Stimulated activated naive CD4-positive, alpha-beta T cell (primary cell): ENCODE results near the gene DLL1.

ENCODE experiments used
- DNase-seq, 6 experiments: peaks; one replicate each; lab custom pipeline; 2025; lab: John Stamatoyannopoulos, UW

The DLL1 gene

DNA sequence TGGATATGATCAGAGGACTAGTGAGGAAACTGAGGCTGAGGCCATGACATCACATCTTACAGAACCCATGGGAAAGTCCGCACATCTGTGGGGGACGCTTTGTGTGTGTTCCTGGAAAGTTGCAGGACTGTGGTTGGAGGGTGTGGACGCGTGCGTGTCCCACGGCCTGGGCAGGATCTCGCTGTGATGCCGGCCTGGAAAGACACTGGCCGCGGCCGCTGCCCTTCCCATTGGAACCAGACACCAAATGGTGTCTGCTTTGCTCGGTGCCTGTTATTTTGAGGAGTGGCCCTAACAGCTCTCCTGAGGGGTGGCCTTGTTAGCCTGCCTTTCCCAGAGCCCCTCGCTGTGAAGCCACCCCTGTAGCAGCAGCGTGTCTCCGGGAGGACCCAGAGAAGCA, 41.1 kb downstream of the DLL1 start:
- DNase-seq: no peak

DNA sequence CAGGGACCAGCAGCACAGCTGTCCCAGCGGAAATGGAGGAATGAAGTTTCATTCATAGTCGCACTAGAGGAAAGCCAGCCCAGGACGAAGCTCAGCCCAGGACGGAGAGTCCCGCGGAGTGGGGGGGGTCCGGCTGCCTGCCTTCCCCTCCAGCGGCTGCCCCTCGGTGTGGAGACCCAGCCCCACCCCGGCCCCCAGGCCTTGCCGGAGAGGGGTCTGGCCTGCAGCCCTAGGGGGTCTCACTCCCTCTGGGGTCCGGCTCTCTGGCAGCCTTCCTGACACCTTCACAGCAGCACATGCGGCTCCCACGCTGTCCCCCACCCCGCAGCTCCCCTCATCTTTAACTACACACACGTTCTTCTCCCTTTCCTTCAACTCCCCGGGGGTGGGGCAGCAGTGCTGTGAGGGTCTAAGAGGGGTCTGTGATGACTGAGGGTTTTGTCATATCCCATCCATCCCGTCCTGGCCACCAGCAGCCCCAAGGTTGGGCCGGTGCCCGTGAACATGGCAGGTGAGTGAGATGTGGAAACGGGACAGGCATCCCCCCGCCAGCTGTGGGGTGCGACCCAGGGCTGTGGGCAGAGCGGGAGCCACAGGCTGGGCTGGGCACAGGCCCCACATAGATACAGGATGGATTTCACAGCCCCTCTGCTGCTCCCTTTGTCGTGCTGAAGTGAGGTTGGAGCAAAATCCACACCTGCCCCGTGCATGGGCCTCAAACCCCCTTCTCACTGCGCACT, 41.8 kb downstream of the DLL1 start:
- DNase-seq: no peak

DNA sequence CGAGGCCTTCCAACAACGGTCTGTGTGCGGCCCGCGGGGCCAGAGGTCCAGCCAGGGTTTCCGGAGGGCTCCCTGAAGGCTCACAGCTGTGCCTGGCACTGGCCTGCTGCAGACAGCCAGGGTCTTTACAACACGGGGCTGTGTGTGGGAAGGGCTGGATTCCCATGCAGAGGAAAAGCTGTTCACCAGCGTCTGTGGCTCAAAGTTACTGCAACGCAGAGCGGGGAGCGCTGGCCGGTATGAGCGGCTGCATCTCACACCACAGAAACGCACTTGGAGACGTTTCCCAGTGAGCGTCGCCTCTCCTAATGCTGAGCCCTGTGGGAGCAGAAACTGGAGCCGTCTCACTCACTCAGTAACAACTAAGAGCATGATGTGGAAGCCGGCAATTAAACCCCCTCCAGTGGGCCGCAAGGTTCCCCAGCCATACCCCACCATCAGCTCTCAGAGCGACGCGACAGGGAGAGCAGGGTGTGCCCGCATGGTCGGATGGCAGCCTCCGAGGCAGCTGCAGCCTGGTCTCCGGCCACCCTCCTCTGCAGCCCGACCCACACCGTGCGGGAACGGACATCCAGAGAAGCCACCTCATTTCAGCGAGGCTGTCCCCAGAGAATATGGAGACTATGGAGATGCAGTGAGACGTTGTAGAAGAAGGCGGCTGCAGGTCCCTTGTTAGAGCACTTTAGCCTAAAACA, 42.6 kb downstream of the DLL1 start:
- DNase-seq: no peak

DNA sequence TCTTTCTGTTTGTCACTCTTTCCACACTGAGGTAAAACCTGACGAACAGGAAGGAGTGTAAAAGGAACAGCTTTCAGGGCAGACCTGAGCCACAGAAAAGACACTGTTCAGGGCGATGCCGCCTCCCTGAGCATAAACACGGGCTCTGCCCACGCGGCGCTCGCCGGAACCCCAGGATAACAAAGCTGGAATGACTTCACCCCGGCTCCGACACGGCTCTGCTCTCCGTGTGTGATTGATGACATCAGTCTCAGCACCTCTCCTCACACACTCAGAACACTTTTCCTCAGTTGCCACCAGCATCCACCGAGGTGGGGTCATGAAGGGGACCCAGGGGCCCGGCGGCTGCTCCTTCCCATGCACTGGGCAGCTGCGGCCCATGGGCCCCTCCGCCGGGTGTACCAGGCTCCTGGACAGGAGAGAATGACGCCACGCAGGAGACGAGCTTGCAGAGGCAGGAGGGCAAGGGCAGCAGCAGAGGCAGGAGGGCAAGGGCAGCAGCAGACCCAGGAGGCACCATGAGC, 43.6 kb downstream of the DLL1 start:
- DNase-seq: peak in 1 of 6 experiments; percentile 16

DNA sequence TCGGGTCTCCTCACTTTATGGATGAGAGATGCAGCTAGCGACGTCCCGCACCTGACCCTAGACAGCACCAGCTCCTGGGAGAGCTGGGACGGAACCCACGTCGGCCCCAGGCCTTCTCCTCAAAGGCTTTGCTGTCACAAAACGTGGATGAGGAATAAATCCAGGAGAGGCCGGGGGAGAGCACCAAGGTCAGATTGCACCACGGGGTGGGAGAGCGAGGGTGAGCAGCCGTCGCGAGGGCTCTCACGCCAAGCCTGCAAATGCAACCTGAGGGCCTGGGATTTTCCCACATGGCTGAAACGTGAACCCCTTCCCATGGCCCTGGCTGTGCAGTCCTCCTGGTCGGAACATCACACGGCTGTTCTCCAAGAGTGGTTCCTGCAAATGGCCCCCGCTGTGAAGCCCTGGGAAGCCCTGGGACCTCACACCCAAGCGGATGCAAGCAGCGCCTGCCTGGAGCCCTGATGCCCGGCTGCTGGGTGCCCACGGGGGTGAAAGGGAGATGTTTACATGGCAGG, 45.3 kb downstream of the DLL1 start:
- no peak for DNase-seq

DNA sequence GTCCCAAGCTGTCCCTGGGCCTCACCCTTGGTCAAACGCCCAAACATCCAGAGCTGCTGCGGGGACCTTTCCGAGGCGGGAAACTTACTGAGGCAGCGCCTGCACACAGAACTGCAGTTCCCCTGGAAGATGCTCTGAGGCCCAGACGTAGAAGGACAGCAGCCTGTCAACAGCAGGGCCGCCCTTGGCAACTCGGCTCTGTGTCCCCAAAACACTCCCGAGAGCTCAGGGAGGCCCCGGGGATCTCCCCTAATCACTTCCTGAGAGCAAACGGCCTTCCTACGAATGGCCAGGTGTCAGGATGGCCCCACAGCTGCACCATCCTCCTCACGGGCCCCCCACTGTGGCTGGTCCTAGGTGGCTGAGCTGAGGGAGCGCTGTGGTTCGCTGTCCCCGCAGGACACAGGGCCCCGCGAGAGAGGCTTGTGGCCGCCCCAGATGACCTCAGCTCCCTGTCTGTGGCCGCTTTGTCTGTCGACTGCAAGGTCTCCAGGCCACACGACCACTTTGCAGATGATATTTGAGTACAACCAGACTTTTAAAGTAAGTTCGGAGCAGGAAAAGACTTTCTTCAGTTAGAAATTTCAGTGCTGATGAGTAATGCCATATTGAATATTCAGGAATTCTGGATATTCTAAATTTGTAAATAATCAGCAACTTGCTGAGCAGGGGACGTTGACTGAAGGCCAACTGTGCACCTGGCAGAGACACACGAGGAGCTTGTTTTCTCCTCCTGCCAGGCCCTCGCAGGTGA, 46.0 kb downstream of the DLL1 start:
- no peak for DNase-seq

DNA sequence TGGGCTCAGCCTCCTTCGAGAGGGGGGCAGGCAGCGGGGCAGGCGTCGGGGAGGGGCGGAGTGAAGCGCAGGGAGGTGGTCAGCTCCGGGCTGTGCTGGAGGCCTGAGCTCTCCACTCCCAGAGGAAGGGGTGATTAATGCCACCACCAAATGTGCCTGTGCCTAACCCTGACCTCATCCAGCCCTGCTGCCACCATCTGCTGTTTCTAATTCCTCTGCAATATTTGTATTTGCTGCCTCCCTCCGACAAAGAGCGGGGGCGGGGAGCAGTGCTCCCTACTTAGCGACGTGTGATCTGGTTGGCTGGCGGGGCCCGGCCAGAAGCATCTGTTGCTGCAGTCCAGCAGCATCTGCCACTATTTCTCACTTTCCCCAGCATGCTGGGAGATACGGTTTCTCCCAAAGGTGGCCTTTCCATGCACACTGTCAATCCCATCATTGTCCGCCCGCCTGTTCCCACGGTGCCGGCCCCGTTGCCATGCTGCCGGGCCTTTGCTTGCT, 47.0 kb downstream of the DLL1 start:
- DNase-seq: no peak

DNA sequence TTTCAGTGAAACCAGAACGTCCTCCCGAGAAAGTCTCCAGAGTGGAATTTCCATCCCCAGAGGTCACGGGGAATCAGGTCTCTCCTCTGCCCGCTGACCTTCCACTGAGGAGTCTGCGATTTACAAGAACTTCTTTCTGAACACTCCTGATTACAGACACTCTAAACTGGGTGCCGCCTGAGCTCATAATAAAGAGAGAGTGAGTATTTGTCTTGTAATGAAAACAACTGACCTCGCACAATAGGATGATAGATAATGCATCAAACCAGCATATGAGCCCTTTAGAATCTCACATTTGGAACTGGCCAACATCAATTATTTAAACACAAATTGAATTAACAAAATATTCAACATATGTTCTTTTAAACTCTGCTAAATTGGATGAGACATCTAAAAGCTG, 47.5 kb downstream of the DLL1 start:
- DNase-seq: no peak

DNA sequence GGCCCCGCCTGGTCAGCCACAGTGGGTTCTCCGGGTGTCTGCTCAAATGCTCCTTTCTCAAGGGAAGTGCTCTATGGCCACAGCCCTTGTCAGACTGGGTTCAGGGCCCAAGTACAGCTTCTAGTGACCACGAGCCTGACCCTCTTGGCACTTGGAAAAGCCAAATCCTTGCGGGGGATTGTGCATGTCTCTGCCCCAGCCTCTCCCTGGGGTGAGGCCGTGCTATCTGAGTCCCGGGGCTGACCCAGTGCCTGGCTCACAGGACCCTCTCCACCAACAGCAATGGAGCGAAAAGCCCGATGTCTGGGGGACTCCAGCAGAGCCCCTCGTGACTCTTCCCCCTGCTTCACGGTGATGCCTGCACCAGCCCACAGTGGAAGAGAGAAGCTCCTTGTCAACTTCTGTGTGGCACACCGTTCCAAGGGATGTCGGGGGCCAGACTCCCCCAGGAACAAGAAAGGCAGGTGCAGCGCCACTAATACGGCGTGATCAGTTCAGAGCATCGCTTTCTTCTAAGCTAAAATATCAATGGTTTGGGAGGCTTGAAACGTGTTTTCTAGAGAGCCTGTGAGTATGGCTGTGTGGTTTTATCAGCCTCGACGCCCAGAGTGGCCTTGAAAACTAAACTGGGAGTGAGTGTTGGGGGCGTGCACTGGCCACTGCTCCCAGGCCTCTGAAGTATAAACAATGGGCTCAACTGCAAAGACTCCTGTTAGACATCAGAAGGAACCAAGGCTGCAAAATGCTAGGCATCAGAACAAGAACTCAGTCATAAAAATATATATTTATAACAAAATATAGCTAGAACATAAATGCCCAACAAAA, 51.9 kb downstream of the DLL1 start:
- no peak for DNase-seq

DNA sequence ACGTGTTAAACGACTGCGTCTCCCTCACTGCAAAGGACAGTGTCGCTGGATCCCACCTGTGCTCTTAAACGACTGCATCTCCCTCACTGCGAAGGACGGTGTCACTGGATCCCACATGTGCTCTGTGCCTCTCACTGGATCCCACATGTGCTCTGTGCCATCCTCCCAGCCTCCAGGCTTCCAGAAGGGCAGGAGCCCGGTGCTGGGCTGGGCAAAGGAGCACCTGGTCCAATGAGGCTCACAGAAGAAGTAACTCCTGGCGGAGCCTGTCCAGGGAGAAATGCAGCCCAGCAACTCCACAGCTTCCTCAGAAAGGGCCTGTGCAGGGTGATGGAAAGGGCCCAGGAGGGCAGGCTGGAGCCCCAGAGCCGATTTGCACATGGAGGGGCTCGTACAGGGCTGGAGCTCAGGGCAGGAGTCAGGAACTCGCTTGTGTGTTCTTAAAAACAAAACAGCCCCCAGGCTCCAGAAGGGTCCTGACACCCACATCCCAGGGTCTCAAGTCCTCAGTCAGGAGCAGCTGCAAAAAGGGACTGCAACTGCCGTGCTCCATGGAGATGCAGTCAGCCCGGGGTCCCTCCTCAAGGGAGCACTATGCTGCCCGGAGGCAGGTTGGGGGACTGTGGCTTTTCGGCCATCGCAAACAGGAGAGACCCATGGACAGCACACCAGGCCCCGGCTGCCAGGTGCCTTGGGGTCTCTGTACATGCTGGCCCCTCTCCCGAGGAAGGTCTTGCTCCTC, 52.7 kb downstream of the DLL1 start:
- no peak for DNase-seq

DNA sequence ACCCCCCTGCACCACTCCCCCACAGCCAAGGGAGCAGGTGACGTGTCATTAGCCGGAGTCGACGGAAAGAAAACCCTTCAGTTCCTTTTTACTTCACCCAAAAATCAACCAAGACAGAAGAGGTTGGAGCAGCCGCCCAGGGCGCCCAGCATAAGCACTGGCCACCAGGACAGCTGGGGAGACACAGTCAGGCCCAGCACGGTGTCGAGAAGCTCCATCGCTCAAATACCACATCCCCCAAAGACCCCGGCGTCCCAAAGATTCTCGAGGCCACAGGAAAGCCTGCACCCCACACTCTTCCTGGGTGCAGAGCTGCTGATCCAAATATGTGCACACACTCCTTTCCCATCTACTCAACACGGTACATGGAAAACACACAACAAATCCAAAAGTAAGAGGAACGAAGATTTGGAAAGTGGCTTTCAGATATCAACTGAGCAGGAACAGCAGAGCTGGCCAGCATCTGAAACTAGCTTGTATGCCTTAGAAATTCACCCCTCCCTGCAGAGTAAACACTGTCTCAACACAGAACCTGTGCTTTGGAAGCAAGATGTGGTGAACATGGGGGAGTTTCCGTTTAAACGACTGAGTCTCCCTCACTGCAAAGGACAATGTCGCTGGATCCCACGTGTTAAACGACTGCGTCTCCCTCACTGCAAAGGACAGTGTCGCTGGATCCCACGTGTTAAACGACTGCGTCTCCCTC, 54.6 kb downstream of the DLL1 start:
- no peak for DNase-seq

DNA sequence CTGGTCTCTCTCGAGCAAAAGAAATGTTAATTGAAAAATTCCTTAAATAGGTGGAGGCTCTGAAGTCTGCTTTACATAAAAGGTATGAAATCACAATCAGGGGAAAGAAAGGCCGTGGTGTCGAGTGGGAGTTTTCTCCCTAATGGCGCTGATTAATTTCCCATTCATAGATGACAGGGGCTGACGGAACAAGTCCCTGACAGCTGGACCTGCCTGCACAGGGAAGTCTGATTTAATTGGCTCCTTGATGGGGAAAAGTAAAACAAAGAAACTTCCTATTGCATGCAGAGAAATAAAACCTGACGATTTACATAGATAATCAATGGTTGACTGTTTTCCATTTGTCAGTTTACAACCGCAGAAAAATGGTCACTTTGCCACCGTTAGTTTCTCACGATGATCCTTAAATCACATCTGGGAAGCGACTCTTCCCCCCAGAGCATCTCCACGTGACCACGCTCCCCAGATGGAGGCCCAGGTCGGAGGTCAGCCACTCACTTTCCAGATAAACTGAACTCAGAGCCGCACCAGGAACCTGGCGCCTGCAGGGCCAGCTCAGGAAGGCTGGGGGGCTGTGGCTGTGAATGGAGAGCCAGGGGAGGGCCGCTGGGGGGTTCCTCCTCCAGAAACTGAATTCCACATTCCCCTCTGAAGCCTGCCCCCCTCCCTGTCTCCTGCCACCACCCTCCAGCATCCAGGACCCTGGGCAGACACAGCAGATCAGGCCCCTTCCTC, 55.3 kb downstream of the DLL1 start:
- no peak for DNase-seq

DNA sequence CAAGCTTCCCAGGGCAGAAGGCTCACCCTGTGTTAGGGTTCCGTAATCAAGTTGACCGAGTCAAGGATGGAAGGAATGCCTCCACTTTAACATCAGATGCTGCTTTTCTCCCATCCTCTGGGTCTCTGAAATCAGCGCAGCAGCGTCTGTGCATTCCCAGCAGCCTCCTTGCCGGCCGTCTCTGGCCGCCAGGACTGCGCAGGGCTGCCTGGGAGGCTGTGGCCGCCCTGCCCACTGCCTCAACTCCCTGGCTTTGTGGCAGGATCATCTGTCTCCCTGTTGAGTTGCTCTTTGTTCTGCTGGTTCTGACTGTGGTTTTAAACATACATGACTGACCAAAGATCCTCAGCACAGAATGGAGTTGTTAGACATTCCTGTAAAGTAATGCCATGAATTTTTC, 56.5 kb downstream of the DLL1 start:
- DNase-seq: no peak

DNA sequence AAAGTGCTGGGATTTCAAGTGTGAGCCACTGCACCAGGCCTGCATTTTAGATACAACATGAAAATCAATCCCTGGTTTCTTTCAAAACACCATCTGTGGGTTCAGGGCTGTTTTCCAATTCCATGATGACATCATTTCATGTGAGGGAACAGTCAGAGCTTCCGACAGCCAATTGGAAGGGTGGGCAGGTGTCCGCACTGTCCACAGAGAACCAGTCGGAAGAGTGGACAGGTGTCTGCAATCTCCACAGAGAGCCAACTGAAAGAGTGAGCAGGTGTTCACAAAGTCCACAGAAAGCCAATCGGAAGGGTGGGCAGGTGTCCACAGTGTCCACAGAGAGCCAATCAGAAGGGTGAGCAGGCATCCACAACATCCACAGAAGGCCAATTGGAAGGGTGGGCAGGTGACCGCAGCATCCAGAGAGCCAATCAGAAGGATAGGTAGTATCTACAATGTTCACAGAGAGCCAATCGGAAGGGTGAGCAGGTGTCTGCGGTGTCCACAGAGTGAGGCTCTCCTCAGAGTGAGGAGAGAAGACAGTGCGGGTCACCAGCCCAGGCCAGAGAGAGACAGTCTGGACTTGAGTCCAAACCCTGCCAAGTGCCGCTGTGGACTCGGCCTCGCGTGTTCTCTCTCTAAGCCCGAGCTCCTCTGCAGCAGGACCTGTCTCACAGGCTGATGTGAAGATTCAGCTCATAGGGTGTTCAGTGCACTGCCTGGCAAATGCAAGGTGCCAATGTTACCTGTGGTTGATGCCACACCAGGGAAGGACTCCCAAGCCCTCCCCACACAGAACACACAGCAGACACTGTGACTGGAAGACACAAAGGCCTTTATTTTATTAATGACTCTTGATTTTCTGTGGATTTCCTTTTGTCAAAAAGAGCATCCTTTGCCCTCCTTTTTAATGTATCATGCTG, 57.3 kb downstream of the DLL1 start:
- no peak for DNase-seq
